Stimulated activated naive CD4-positive, alpha-beta T cell (primary cell): ENCODE results near the gene JSRP1.

ENCODE experiments used
- DNase-seq, 6 experiments: peaks; one replicate each; lab custom pipeline; 2025; lab: John Stamatoyannopoulos, UW

JSRP1 gene

DNA sequence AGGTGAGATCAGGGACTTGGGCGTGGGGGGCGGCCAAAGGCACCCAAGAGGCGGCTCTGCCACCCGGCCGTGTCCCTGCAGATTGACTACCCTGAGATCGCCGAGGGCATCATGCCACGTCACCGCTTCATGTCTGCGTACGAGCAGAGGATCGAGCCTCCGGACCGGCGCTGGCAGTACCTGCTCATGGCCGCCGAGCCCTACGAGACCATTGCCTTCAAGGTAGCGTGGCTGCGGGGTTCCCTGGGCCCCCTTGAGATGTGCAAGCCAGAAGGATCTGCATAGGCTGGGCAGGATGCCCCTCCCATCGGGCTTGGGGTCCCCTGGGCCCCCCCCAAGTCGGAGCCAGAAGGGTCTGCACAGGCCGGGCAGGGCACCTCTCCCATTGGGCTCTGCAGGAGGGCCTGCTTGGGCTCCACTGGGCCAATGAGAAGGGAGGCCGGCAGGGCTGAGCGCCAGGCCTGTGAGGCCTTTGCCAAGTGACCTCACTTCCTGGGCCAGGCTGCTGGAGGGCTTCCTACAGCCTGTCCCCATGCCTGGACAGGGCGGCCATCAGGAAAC lies 9.3 kb downstream of the JSRP1 start:
- no peak for DNase-seq

DNA sequence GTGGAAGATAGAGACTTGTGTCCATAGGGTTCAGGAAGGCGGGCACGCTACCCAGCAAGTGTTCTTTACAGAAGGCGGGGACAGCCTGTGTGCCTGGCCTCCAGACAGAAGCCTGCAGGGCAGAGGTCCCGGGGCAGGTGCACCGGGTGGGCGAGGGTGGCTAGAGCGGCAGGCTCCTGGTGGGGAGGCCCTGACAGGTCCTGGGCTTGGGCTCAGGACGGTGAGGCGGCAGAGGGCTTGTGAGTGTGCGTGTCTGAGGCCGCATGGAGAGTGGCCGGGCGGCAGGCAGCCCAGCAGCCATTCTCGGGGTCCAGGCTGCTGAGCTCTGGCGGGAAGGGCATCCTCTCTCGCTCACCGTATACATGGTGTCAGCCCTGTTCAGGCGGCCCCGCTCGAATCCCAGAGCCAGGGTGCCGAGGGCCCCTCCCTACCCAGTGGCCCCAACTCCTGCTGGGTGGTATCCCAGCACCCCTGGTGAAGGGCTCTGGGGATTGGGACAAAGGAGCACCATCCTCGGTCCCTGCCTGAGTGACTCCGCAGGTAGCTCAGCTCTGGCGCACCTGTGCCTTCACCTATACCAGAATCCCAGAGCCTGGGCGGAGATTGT lies 10.1 kb downstream of the JSRP1 start:
- DNase-seq, result no peak

- DNase-seq, result no peak
Observed at GRCh38 chr19:2245273-2245672, 10.9 kb downstream of the JSRP1 start.

DNA sequence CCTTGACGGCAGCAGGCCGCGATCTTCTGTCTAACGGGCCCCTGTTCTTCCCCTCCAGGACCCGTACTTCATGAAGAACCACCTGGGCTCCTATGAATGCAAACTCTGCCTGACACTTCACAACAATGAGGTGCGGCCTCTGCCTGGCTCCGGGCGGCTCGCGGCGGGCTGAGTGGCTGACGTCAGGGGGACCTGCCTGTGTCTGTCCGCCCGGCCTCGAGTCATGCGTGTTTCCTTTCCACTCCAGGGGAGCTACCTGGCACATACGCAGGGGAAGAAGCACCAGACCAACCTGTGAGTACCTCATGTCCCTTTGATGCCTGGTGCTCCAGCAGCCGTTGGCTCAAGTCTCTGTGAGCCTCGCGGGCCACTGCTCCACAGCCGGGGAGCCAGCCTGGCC lies 11.7 kb downstream of the JSRP1 start:
- DNase-seq, result no peak

DNA sequence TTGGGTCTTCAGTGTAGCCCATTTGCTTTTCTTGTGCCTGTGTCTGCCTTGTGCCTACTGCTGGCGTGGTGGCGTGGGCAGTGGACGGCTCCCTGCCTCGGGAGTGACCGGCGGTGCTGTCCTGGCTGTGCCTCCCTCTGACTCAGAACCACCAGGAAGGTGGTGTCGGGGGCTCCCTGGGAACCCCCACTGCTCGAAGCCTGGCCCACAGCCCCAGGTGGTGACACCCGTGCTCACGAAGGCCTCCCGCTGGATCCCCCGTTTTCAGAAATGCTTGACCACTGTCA lies 12.1 kb downstream of the JSRP1 start:
- no peak for DNase-seq

DNA sequence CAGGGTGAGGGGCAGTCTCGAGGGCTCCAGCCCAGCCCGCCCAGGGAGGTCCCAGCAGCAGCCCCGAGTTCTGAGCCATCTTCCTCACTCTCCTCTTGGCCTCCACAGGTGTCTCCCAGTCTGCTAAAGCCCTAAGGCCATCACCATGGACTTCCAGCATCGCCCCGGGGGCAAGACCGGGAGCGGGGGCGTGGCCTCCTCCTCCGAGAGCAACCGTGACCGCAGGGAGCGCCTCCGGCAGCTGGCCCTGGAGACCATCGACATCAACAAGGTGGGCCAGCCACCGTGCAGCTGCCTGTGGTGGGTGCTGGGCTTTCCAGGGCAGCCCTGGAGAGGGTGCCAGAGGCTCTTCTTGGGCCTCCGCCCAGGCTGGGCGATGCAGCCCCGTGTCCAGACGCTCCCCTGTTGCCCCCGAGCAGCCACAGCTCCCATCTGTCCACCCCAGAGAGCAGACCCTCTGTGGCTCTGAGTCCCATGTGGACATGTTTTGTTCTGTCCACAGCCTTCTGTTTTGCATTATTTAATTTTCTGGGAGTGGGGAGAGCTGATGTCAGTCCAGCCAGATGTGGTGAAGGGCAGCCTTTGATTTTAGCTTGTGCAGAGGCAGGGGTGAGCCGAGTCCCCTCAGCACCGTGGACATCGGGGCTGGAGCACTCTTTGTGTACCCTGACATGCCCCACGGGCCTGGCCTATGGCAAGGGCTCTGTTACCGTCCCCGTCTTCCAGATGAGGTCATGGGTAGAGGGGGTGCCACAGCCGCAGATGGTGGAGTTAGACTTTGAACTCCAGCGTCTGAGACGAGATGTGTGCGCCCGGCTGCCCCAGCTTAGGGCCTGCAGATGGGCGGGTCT lies 12.7 kb downstream of the JSRP1 start:
- no peak for DNase-seq

GRCh38 chr19:2242816-2243215 lies 13.4 kb downstream of the JSRP1 start:
- no peak for DNase-seq

GRCh38 chr19:2242092-2242537 lies 14.1 kb downstream of the JSRP1 start:
- no peak for DNase-seq

- no peak for DNase-seq
Observed at GRCh38 chr19:2240881-2241760, 15.1 kb downstream of the JSRP1 start.

GRCh38 chr19:2239771-2240770 lies 16.1 kb downstream of the JSRP1 start:
- DNase-seq, result peak in 5 of 6 experiments; percentile 17 to 53 (median 41)

DNA sequence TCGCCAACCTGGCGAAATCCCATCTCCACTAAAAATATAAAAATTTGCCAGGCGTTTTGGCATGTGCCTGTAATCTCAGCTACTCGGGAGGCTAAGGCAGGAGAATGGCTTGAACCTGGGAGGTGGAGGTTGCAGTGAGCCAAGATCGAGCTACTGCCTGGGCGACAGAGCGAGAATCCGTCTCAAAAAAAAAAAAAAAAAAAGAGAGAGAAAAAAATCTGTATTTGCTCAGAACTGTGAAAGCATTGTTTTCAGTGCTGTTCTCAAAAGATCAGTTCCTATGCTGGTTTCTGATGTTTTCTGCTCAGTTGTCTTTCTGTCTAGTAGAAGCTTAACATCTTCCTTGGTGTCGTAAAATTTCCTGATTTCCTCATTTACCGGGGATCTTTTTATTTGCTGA lies 17.0 kb downstream of the JSRP1 start:
- DNase-seq, result peak in 1 of 6 experiments; percentile 25

DNA sequence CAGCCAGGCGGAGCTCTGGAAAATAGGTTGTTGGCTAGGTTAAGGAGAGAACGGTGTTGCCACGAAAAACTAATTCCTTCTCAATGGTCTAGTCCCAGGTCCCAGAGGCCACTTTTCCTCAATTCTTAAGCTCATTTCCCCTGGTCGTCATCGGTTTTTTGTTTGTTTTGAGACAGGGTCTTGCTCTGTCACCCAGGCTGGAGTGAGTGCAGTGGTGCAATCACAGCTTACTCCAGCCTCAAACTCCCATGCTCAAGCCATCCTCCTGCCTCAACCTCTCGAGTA lies 18.4 kb downstream of the JSRP1 start:
- no peak for DNase-seq

- no peak for DNase-seq
Observed at GRCh38 chr19:2237051-2237868, 19.0 kb downstream of the JSRP1 start.

GRCh38 chr19:2236314-2237050 lies 19.7 kb downstream of the JSRP1 start, which contains the start of the genes PLEKHJ1 and SF3A2:
TSS of gene PLEKHJ1 (minus strand) at chr19:2236329. CDS start at chr19:2236248, 81 bp downstream.
TSS of gene SF3A2 (plus strand) at chr19:2236824. CDS start at chr19:2243419, 6,595 bp downstream.
- peak; percentile 96 to 100 (median 99) for DNase-seq

- DNase-seq, result no peak
Observed at GRCh38 chr19:2236064-2236313, 20.2 kb downstream of the JSRP1 start.

- DNase-seq, result no peak
Observed at GRCh38 chr19:2235381-2236063, 20.7 kb downstream of the JSRP1 start.

DNA sequence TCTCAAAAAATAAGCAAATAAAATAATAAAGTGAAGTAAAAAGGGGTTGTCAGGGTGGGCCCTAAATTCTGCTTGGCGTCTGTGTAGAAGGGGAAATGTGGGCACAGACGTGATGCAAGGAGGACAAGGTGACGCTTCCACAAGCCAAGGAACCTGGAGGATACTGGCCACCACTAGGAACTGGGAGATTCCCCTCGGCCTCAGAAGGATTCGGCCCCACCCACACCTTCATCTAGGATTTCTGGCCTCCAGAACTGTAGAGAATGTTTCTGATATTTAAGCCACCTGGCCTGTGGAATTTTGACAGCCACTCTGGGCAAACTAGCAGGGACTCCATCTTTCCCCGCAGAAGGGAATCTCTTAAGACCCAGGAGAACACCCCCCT lies 21.2 kb downstream of the JSRP1 start:
- no peak for DNase-seq

DNA sequence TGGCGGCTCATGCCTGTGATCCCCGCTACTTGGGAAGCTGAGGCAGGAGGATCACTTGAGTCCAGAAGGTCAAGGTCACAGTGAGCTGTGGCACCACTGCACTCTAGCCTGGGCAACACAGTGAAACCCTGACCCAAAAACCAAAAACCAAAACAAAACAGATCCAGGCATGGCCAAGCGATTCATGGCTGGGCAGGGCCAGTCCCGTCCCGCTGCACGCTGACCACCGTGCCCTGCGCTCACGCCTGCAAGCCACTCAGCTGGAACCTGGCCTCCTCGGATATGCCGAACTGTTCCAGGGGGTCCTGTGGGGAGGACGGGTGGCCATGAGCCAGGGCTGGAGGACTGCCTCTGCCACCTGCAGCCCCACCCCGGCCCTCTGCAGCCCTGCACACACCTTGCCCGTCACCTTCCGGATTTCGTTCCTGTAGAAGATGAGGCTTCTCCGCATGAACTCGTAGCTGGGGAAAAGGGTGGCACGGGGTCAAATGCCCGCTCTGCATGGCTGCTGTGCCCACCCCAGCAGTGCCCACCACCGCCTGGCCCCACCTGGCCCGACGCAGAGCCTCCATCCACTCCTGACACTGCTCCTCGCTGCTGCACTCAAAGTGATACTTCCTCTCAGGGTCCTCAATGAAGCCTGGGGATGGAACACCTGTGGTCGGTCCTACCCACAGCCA lies 22.5 kb downstream of the JSRP1 start:
- DNase-seq, result no peak
